HS-5 (cell line): ENCODE measurements around the gene ARFGEF2.
"Not testable (repeated sequence)": the region's sequence is repeated elsewhere in the genome, so short reads cannot be mapped to it uniquely, and the experiment has no call there.

Source experiments
- DNase-seq: peaks from one replicate; pipeline ENCODE4 v3.0.0-alpha.2; 2012; ENCODE audit warnings: low read depth

ARFGEF2 gene

DNA sequence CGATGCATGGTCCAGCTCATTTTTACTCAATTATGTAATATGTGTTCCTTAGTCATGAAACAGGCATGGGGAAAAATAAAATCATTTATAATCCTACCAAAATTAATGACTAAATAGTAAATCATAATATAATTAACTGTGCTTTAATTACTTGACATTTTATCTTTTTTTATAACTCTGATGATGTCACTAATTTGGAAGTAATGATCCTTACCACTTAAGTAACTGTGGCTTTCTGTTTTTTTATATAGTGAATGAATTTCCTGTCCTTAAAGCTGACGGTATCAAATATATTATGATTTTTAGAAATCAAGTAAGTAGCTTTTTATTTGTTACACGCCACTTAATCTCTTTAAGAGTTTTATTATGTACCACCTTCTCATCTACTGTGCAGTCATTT lies 156.8 kb downstream of the ARFGEF2 start:
- no peak for DNase-seq

DNA sequence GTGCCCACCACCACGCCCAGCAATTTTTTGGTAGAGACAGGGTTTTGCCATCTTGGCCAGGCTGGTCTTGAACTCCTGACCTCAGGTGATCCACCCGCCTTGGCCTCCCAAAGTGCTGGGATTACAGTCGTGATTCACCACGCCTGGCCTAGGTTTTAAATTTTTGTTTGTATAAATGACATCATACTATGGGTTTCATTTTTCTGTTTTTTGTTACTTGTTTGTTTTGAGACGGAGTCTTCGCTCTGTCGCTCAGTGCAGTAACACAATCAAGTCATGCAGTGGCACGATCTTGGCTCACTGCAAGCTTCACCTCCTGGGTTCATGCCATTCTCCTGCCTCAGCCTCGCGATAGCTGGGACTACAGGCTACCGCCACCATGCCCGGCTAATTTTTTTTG lies 160.8 kb downstream of the ARFGEF2 start:
- not testable (repeated sequence) for DNase-seq
